Stimulated activated CD8-positive, alpha-beta memory T cell treated with anti-CD3 and anti-CD28 coated beads, Interleukin-12 subunit alpha, Interleukin-12 subunit beta, amount 100 ng/mL, for 1 hour (primary cell): ENCODE results near the gene DEFB132.
"Not testable (repeated sequence)": the region's sequence is repeated elsewhere in the genome, so short reads cannot be mapped to it uniquely, and the experiment has no call there.

Source experiments
- DNase-seq: peaks from one replicate; pipeline ENCODE4 v3.0.0-alpha.2; 2020; ENCODE audit warnings: low read depth

Gene DEFB132

GRCh38 chr20:257419-257818 lies at the start of gene DEFB132:
TSS of gene DEFB132 (plus strand) at chr20:257724. CDS start at chr20:257779, 55 bp downstream.
- no peak for DNase-seq

- no peak for DNase-seq
These were observed 48.5 kb upstream of the DEFB132 start for GRCh38 chr20:208942-209566.

GRCh38 chr20:210809-211502 lies 46.6 kb upstream of the DEFB132 start:
- no peak for DNase-seq

GRCh38 chr20:214383-214782 lies 43.1 kb upstream of the DEFB132 start:
- DNase-seq, result no peak

GRCh38 chr20:215796-216195 lies 41.7 kb upstream of the DEFB132 start:
- DNase-seq, result no peak

GRCh38 chr20:217266-217665 lies 40.3 kb upstream of the DEFB132 start:
- no peak for DNase-seq

GRCh38 chr20:219290-220115 lies 38.0 kb upstream of the DEFB132 start:
- no peak for DNase-seq

GRCh38 chr20:221258-221830 lies 36.2 kb upstream of the DEFB132 start:
- DNase-seq, result no peak

GRCh38 chr20:225879-226278 lies 31.6 kb upstream of the DEFB132 start:
- not testable (repeated sequence) for DNase-seq

- DNase-seq, result no peak
These were observed 30.6 kb upstream of the DEFB132 start, which contains the start of gene DEFB129 for GRCh38 chr20:226958-227357. TSS of gene DEFB129 (plus strand) at chr20:227258. CDS start at chr20:227289, 31 bp downstream.

- no peak for DNase-seq
These were observed 30.0 kb upstream of the DEFB132 start for GRCh38 chr20:227439-228105.

GRCh38 chr20:235891-236290 lies 21.6 kb upstream of the DEFB132 start:
- DNase-seq, result no peak

GRCh38 chr20:237489-237888 lies 20.0 kb upstream of the DEFB132 start:
- no peak for DNase-seq

GRCh38 chr20:237929-238328 lies 19.6 kb upstream of the DEFB132 start:
- DNase-seq, result no peak

- no peak for DNase-seq
These were observed 14.6 kb upstream of the DEFB132 start for GRCh38 chr20:242905-243304.

GRCh38 chr20:251354-251753 lies 6.2 kb upstream of the DEFB132 start:
- DNase-seq, result no peak

- DNase-seq, result no peak
These were observed 4.7 kb upstream of the DEFB132 start for GRCh38 chr20:252801-253200.

- DNase-seq, result not testable (repeated sequence)
These were observed 4.1 kb upstream of the DEFB132 start for GRCh38 chr20:253447-253846.

- DNase-seq, result no peak
These were observed 840 bp downstream of the DEFB132 start for GRCh38 chr20:258269-258858.

- no peak for DNase-seq
These were observed 1.4 kb downstream of the DEFB132 start for GRCh38 chr20:258963-259362.

- no peak for DNase-seq
These were observed 2.5 kb downstream of the DEFB132 start for GRCh38 chr20:259981-260380.

- DNase-seq, result no peak
These were observed 6.2 kb downstream of the DEFB132 start for GRCh38 chr20:263701-264100.
